ENCODE data around the gene CYTH4. TPM values are rescaled to one million over a fixed set of nuclear protein-coding genes. Genes with fewer than 3 reads are reported as not detected.
A peak's percentile ranks its signal among the peaks of the same experiment; 100 is the strongest.

CYTH4 gene
- total and polyA plus RNA-seq, 2 experiments from 2014 or later: not detected

DNA sequence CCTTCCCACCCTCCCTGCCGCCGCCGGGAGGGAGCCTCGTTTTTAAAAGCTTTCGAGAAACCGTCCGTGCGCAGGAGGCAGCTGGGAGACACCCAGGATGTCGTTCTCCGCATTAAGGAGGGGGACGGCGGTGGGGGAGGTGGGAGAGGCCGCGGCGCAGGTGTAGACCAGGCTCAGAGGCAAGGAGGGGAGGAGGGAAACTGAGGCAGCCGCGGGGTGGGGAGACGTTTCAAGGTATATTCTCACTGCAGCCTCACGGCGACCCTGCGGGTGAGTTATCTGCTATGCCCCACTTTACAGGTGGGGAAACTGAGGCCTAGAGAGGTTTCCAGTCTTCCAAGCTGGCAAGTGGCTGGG lies 42.7 kb downstream of the CYTH4 start:
- no peak for DNase-seq (ENCODE audit: low spot score)
- Histone ChIP-seq H4K20me1 (replicated peaks; ENCODE audit: insufficient read depth) (no peaks in the 10 kb centered on the region), H3K4me1 (ENCODE audit: insufficient read depth) (peaks cover 26% of the 10 kb centered on the region), H3K79me2 (replicated peaks; ENCODE audit: insufficient read depth) (no peaks in the 10 kb centered on the region), H3K27me3 (ENCODE audit: insufficient read depth) (peaks cover 34% of the 10 kb centered on the region), H3F3A (replicated peaks; ENCODE audit: low read depth) (peaks cover 5% of the 10 kb centered on the region; the same call in 1 of the 2 replicates), H3K4me3 (peak overlapping the region; percentile 63), H3K9me2 (ENCODE audit: insufficient read depth) (no peaks in the 10 kb centered on the region), H3K27ac (ENCODE audit: low read depth) (no peak overlapping the region), H3K36me3 (ENCODE audit: insufficient read depth) (no peaks in the 10 kb centered on the region), H3K4me2 (peak overlapping the region; percentile 85), H2AFZ (peak overlapping the region; percentile 72; the same call in 1 of the 2 replicates)
- Mint-ChIP-seq H3K4me1 (peaks cover 27% of the 10 kb centered on the region), H3K36me3 (ENCODE audit: low read depth) (no peaks in the 10 kb centered on the region), H3K4me3 (peak overlapping the region; percentile 23; the same call in 1 of the 3 replicates), H3K27me3 (ENCODE audit: insufficient read depth, low read depth, poor library complexity) (peaks cover 51% of the 10 kb centered on the region), H3K9me3 (no peaks in the 10 kb centered on the region), H3K27ac (no peak overlapping the region)
- TF ChIP-seq STAT1 (IDR thresholded peaks at IDR 0.05; ENCODE audit: unreplicated experiment): no peak
- TF ChIP-seq ZNF114 (CRISPR knock-in tag; IDR thresholded peaks at IDR 0.05): no peak
- no peak for TF ChIP-seq CREB1 (CRISPR knock-in tag; IDR thresholded peaks at IDR 0.05; ENCODE audit: low read depth)
- no peak for TF ChIP-seq EZH2phosphoT487 (IDR thresholded peaks at IDR 0.05; ENCODE audit: unreplicated experiment)
- TF ChIP-seq, protein P1, sequence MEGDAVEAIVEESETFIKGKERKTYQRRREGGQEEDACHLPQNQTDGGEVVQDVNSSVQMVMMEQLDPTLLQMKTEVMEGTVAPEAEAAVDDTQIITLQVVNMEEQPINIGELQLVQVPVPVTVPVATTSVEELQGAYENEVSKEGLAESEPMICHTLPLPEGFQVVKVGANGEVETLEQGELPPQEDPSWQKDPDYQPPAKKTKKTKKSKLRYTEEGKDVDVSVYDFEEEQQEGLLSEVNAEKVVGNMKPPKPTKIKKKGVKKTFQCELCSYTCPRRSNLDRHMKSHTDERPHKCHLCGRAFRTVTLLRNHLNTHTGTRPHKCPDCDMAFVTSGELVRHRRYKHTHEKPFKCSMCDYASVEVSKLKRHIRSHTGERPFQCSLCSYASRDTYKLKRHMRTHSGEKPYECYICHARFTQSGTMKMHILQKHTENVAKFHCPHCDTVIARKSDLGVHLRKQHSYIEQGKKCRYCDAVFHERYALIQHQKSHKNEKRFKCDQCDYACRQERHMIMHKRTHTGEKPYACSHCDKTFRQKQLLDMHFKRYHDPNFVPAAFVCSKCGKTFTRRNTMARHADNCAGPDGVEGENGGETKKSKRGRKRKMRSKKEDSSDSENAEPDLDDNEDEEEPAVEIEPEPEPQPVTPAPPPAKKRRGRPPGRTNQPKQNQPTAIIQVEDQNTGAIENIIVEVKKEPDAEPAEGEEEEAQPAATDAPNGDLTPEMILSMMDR (conservative IDR thresholded peaks at IDR 0.05; ENCODE audit: low read depth in 2 of 2): no peak
- TF ChIP-seq, protein P2, sequence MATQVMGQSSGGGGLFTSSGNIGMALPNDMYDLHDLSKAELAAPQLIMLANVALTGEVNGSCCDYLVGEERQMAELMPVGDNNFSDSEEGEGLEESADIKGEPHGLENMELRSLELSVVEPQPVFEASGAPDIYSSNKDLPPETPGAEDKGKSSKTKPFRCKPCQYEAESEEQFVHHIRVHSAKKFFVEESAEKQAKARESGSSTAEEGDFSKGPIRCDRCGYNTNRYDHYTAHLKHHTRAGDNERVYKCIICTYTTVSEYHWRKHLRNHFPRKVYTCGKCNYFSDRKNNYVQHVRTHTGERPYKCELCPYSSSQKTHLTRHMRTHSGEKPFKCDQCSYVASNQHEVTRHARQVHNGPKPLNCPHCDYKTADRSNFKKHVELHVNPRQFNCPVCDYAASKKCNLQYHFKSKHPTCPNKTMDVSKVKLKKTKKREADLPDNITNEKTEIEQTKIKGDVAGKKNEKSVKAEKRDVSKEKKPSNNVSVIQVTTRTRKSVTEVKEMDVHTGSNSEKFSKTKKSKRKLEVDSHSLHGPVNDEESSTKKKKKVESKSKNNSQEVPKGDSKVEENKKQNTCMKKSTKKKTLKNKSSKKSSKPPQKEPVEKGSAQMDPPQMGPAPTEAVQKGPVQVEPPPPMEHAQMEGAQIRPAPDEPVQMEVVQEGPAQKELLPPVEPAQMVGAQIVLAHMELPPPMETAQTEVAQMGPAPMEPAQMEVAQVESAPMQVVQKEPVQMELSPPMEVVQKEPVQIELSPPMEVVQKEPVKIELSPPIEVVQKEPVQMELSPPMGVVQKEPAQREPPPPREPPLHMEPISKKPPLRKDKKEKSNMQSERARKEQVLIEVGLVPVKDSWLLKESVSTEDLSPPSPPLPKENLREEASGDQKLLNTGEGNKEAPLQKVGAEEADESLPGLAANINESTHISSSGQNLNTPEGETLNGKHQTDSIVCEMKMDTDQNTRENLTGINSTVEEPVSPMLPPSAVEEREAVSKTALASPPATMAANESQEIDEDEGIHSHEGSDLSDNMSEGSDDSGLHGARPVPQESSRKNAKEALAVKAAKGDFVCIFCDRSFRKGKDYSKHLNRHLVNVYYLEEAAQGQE (IDR thresholded peaks at IDR 0.05; ENCODE audit: unreplicated experiment): no peak
- TF ChIP-seq NANOG (IDR thresholded peaks at IDR 0.05; ENCODE audit: borderline replicate concordance): no peak
- no peak for TF ChIP-seq ZNF331 (CRISPR knock-in tag; IDR thresholded peaks at IDR 0.05; ENCODE audit: low read depth)
- no peak for TF ChIP-seq EZH2 (IDR thresholded peaks at IDR 0.05; ENCODE audit: low read depth, unreplicated experiment)
- TF ChIP-seq, protein P3, sequence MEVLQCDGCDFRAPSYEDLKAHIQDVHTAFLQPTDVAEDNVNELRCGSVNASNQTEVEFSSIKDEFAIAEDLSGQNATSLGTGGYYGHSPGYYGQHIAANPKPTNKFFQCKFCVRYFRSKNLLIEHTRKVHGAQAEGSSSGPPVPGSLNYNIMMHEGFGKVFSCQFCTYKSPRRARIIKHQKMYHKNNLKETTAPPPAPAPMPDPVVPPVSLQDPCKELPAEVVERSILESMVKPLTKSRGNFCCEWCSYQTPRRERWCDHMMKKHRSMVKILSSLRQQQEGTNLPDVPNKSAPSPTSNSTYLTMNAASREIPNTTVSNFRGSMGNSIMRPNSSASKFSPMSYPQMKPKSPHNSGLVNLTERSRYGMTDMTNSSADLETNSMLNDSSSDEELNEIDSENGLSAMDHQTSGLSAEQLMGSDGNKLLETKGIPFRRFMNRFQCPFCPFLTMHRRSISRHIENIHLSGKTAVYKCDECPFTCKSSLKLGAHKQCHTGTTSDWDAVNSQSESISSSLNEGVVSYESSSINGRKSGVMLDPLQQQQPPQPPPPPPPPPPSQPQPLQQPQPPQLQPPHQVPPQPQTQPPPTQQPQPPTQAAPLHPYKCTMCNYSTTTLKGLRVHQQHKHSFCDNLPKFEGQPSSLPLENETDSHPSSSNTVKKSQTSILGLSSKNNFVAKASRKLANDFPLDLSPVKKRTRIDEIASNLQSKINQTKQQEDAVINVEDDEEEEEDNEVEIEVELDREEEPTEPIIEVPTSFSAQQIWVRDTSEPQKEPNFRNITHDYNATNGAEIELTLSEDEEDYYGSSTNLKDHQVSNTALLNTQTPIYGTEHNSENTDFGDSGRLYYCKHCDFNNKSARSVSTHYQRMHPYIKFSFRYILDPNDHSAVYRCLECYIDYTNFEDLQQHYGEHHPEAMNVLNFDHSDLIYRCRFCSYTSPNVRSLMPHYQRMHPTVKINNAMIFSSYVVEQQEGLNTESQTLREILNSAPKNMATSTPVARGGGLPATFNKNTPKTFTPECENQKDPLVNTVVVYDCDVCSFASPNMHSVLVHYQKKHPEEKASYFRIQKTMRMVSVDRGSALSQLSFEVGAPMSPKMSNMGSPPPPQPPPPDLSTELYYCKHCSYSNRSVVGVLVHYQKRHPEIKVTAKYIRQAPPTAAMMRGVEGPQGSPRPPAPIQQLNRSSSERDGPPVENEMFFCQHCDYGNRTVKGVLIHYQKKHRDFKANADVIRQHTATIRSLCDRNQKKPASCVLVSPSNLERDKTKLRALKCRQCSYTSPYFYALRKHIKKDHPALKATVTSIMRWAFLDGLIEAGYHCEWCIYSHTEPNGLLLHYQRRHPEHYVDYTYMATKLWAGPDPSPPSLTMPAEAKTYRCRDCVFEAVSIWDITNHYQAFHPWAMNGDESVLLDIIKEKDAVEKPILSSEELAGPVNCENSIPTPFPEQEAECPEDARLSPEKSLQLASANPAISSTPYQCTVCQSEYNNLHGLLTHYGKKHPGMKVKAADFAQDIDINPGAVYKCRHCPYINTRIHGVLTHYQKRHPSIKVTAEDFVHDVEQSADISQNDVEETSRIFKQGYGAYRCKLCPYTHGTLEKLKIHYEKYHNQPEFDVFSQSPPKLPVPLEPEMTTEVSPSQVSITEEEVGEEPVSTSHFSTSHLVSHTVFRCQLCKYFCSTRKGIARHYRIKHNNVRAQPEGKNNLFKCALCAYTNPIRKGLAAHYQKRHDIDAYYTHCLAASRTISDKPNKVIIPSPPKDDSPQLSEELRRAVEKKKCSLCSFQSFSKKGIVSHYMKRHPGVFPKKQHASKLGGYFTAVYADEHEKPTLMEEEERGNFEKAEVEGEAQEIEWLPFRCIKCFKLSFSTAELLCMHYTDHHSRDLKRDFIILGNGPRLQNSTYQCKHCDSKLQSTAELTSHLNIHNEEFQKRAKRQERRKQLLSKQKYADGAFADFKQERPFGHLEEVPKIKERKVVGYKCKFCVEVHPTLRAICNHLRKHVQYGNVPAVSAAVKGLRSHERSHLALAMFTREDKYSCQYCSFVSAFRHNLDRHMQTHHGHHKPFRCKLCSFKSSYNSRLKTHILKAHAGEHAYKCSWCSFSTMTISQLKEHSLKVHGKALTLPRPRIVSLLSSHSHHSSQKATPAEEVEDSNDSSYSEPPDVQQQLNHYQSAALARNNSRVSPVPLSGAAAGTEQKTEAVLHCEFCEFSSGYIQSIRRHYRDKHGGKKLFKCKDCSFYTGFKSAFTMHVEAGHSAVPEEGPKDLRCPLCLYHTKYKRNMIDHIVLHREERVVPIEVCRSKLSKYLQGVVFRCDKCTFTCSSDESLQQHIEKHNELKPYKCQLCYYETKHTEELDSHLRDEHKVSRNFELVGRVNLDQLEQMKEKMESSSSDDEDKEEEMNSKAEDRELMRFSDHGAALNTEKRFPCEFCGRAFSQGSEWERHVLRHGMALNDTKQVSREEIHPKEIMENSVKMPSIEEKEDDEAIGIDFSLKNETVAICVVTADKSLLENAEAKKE (CRISPR knock-in tag; IDR thresholded peaks at IDR 0.05): no peak
- no peak for TF ChIP-seq JUNB (IDR thresholded peaks at IDR 0.05; ENCODE audit: unreplicated experiment)
- ATAC-seq: peak; percentile 41; the same call in 2 of the 3 replicates

Data from GM23338 (cell line).